SK-N-SH treated with all-trans-retinoic acid at 6 μM for 48 hours (cell line): ENCODE results near the gene TAF4B.

ENCODE experiments used
- ARNTL ChIP-seq: fragments of 450-650 bp; formaldehyde crosslinking; IDR thresholded peaks from 2 replicates; pipeline ENCODE4 v1.5.0; 2020; ENCODE audit warnings: low read depth, mild to moderate bottlenecking, moderate library complexity, borderline replicate concordance
- BACH2 ChIP-seq: fragments of 250-450 bp; sonication (Bioruptor Pico); IDR thresholded peaks from 2 replicates; pipeline ENCODE4 v1.9.0; 2021; ENCODE audit warnings: mild to moderate bottlenecking, borderline replicate concordance
- CREB5 ChIP-seq: fragments of 250-450 bp; sonication (Bioruptor Pico); IDR thresholded peaks from 2 replicates; pipeline ENCODE4 v1.5.1; 2020; ENCODE audit warnings: low read depth, mild to moderate bottlenecking, moderate library complexity
- CSDC2 ChIP-seq: fragments of 250-450 bp; sonication (Bioruptor Pico); IDR thresholded peaks from 2 replicates; pipeline ENCODE4 v1.5.0; 2020; ENCODE audit warnings: mild to moderate bottlenecking, moderate library complexity
- GLIS3 ChIP-seq: fragments of 250-450 bp; sonication (Bioruptor Pico); IDR thresholded peaks from 2 replicates; pipeline ENCODE4 v1.5.0; 2020; ENCODE audit warnings: mild to moderate bottlenecking, moderate library complexity
- ISL1 ChIP-seq: fragments of 250-450 bp; sonication (Bioruptor Pico); IDR thresholded peaks from 2 replicates; pipeline ENCODE4 v2.1.2; 2022; ENCODE audit warnings: mild to moderate bottlenecking, moderate library complexity
- RARB ChIP-seq: fragments of 250-450 bp; sonication (Bioruptor Pico); IDR thresholded peaks from 2 replicates; pipeline ENCODE4 v1.8.0; 2021; ENCODE audit warnings: mild to moderate bottlenecking, moderate library complexity
- TCF4 ChIP-seq: fragments of 250-450 bp; sonication (Bioruptor Pico); IDR thresholded peaks from 2 replicates; pipeline ENCODE4 v1.8.0; 2021; ENCODE audit warnings: mild to moderate bottlenecking, moderate library complexity, borderline replicate concordance
- TOX ChIP-seq: fragments of 250-450 bp; sonication (Bioruptor Pico); IDR thresholded peaks from 2 replicates; pipeline ENCODE4 v1.8.0; 2021; ENCODE audit warnings: mild to moderate bottlenecking, moderate library complexity, borderline replicate concordance
- ZFP3 ChIP-seq: fragments of 250-450 bp; sonication (Bioruptor Pico); IDR thresholded peaks from 2 replicates; pipeline ENCODE4 v1.5.0; 2020; ENCODE audit warnings: mild to moderate bottlenecking, moderate library complexity
- ZFP30 ChIP-seq: fragments of 450-650 bp; formaldehyde crosslinking; IDR thresholded peaks from 2 replicates; pipeline ENCODE4 v1.5.0; 2022; ENCODE audit warnings: mild to moderate bottlenecking, moderate library complexity
- ZNF70 ChIP-seq: fragments of 450-650 bp; formaldehyde crosslinking; IDR thresholded peaks from 2 replicates; pipeline ENCODE4 v1.5.0; 2020; ENCODE audit warnings: mild to moderate bottlenecking, moderate library complexity
- ZNF8 ChIP-seq: fragments of 450-650 bp; formaldehyde crosslinking; IDR thresholded peaks from 2 replicates; pipeline ENCODE4 v1.5.0; 2020; ENCODE audit warnings: mild to moderate bottlenecking, moderate library complexity
- TF ChIP-seq, protein P1 (sequence below): fragments of 250-450 bp; sonication (Bioruptor Pico); IDR thresholded peaks from 2 replicates; pipeline ENCODE4 v1.8.0; 2020; ENCODE audit warnings: mild to moderate bottlenecking, moderate library complexity, borderline replicate concordance

- TF ChIP-seq, protein P1, sequence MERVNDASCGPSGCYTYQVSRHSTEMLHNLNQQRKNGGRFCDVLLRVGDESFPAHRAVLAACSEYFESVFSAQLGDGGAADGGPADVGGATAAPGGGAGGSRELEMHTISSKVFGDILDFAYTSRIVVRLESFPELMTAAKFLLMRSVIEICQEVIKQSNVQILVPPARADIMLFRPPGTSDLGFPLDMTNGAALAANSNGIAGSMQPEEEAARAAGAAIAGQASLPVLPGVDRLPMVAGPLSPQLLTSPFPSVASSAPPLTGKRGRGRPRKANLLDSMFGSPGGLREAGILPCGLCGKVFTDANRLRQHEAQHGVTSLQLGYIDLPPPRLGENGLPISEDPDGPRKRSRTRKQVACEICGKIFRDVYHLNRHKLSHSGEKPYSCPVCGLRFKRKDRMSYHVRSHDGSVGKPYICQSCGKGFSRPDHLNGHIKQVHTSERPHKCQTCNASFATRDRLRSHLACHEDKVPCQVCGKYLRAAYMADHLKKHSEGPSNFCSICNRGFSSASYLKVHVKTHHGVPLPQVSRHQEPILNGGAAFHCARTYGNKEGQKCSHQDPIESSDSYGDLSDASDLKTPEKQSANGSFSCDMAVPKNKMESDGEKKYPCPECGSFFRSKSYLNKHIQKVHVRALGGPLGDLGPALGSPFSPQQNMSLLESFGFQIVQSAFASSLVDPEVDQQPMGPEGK (CRISPR knock-in tag): no peak
- TF ChIP-seq ARNTL (no peak), TOX (no peak), CREB5 (no peak), TCF4 (CRISPR knock-in tag) (no peak), ZFP3 (CRISPR knock-in tag) (no peak), CSDC2 (no peak), RARB (CRISPR knock-in tag) (no peak), BACH2 (CRISPR knock-in tag) (no peak), GLIS3 (CRISPR knock-in tag) (no peak), ZNF70 (no peak), ISL1 (no peak), ZNF8 (no peak), ZFP30 (CRISPR knock-in tag) (no peak)
Observed at GRCh38 chr18:26271917-26272549, 45.8 kb downstream of the TAF4B start.
